GM19099 (cell line): Measurements from ENCODE around the gene LMTK3.

Source experiments
- POLR2A ChIP-seq: IDR thresholded peaks from 3 replicates; pipeline ENCODE4 v1.6.1; 2011; ENCODE audit warnings: low read depth; ENCODE audit not compliant: insufficient read length; ENCODE audit errors: extremely low read depth

Gene LMTK3

DNA sequence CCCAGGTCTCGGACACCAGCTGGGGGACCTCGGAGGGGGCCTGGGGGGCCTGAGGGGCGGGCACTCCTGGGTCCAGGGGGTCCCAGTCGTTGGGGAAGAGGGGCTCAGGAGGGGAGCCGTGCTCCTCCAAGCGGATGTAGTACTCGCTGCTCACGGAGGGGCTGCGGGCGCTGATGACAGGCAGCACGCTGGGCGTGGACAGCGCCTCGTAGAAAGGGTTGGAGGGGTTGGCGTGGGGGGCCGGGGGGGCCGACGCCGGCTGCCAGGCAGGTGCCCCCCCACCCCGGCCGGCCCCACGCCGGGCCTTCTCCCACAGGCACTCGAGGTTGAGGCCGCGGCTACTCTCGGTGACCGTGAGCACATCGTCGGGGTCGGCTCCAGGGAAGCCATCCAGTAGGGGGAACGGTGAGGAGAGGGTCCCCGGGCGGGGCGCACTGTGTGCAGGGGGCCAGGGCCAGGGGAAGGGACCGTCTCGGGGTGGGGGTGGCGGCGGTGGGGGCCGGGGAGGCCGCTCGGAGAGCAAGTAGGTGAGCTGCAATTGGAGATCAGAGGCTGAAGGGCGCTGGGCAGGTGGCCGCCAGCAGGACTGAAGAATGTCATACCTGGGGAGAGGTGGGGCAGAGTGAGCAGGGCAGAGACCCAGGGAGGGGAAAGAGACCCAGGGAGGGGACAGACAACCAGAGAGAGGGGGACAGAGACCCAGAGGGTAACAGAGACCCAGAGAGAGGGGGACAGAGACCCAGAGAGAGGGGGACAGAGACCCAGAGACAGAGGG lies 12.1 kb downstream of the LMTK3 start:
- no peak for TF ChIP-seq POLR2A

DNA sequence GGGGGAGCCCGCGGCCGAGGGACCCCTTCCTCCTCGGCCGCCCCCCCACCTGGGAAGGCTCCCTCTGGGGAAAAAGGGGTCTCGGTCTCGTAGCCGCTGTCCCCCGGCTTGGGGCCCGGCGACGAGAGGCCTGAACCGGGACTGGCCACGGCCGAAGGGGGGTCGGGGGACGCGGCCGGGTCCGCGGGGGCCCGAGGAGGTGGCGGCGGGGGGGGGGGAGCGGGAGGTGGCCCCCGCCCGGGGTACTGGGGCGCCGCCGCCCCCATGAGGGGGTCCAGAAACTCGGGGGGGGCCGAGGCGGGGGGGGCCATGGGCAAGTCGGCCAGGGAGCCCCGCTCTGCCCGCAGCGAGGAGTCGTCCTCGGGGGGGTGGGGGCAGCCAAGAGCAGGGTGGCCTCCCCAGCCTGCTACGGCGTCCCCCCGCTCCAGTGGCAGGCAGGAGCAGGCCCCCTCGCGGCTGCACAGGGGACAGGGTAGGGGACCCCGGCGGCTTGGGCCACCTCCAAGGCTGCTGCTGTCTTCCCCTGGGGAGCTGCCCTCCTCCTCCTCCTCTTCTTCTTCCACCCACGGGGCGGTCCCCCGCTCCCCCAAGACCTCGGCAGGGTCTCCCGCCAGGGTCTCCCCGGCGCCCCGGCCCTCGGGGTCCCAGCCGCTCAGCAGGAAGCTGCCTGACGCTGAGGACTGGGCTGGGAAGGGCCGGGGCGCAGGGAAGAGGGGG lies 12.9 kb downstream of the LMTK3 start:
- TF ChIP-seq POLR2A: no peak

DNA sequence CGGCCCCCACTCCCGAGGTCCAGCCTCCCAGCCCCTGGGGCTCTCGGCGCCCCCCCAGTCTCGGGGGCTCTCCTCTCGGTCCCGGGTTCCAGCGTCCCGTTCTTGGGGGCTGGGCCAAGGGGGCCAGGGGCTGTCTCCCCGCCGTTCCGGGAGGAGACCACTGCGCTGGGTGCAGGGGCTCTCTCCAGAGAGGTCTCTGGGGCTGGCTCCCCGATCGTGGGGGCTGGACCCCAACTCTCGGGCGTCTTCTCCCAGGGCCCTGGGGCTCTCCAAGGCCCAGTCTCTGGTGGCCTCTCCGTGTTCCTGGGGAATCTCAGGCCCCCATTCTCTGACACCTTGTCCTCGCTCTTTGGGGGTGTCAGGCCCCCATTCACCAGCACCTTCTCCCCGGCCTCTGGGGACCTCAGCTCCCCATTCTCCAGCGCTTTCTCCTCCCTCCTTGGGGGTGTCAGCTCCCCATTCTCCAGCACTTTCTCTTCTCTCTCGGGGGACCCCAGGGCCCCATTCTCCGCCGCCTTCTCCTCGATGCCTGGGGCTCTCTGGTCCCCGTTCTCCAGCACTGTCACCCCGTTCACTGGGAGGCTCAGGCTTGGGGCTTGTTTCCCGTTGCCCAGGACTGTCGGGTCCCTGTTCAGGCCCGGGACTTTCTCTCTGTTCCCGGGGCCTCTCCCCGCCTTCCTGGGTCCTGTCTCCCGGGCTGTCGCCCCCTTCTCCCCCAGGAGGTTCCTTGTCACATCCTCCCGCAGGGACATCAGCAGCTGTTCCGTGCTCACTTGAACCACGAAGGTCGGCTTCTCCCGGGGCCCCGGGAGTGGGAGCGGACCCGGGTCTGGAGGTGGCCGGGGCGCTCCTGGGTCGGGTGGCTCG lies 13.7 kb downstream of the LMTK3 start:
- TF ChIP-seq POLR2A: no peak

DNA sequence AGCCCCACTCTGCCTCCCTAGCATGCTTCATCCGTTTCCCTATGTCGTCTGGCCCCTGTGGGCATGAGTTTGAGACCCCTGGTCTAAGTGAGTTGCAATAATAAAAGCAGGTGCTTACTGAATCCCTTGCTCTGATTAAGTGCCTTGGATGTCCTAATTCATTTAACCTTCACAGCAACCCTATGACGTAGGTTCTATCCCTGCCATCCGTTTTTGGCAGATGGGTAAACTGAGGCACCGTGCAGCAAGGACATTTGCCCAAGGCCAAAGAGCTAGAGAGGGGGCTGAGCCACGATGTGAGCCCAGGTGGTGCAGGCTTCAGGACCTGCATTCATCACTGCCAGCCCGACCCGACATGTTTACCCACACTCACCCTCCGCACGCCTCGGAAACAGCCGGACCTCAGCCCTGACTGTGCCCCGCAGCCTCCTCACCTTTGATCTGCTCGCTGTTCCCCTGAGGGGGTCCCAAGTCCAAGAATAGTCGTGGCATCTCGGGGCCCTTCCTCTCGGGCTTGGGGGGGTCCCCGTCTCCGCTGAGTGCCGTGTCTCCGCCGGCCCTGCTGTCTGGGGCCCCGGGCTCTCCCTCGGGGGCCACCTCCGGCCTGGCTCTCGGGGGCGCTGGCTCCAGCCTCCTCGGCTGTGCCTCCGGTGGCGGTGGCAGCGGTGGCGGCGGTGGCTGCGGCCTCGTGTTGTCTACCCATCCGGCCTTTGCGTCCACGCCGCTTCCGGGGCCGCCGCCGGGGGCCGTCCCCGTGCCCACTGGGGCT lies 14.5 kb downstream of the LMTK3 start:
- TF ChIP-seq POLR2A: no peak

DNA sequence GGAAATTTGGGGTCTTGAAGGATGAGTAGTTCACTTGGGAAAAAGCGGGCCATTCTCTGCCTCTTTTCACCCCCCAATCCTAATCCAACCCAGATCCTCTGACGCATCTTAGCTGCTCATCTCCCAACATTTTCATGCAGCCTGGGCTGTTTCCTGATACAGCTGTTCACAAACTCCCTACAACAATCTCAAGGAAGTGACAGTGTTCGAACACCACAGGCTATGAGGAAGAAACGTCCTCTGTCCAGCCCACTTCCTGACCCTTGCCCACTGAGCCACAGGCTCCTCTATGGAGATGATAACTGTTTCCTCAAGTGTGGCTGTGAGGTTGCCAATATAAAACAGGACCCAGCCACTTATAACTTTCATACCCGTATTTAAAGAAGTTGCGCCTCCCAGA lies 16.2 kb downstream of the LMTK3 start:
- TF ChIP-seq POLR2A: no peak

DNA sequence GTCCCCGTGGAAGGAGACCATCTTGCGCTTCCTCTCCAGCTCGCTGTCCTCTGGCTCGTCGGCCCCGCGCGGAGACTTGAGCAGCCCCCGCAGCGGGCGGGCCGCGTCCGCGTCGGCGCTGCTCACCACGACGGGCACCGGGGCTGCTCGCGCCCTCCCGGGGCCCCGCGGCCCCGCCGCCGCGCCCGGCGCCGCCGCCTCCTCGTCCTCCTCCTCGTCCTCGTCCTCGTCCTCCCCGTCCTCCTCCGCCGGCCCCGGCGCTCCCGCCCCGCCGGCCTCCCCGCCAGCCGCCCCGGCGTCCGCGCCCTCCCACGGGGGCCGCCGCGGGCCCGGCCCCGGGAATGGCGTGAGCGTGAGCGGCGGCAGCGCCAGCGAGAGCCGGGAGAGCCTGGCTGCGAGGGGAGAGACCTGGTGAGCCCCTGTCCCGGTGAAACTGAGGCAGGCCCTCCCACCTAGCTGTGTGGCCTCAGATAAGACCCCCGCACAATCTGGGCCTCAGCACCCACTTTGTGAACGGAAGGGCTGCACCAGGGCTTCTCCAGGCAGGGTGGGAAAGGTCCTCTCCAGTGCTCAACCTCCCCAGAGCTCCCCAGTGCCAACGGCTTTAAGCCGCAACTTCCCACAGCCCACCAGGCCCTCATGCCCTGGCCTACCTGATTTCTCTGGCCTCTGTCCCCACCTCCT lies 17.8 kb downstream of the LMTK3 start:
- TF ChIP-seq POLR2A: no peak

DNA sequence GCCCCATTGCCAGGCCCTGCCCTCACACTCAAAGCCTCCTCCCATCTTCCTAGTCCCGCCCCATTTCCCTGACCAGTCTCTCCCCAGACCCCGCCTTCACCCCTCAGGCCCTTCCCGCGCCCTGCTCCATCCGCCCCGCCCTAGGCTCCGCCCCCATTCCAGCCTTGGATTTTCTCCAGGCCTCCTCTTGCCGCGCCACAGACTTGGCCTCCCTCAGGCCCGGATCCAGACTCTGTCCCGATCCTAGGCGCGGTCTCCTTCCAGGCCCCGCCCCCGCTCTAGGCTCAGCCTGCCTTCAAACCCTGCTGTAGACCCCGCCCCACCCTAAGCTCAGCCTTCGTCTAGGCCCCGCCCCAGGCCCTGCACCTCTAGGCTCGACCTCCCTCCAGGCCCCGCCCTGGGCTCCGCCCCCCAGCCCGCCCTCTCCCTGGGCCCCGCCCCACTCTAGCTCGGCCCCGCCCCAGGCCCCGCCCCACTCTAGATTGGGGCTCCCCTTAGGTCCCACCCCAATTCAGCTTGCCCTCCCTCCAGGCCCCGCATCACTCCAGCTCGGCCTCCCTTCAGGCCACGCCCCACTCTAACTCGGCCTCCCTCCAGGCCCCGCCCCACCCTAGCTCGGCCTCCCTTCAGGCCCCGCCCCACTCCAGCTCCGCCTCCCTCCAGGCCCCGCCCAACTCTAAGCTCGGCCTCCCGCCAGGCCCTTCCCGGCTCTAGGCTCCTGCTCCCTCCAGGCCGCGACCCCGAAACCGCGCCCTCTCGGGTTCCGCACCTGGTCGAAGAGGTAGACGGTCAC lies 18.5 kb downstream of the LMTK3 start:
- peak; percentile 62 for TF ChIP-seq POLR2A

DNA sequence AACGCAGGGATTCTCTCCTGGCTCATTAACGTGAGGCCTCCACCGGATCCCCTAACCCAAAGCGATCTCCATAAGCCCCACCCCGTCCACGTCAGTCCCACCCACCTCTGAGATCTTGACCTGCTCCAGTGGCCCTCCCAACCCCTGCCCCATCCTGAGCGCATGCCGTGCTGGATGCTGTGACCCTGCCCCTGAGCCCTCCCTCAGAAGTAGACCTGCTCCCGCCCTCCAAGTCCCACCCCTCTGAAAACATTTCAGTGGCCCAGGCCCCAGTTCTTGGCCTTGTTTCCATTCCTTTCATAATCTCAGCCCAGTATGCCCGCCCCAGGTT lies 19.9 kb downstream of the LMTK3 start:
- TF ChIP-seq POLR2A: no peak

DNA sequence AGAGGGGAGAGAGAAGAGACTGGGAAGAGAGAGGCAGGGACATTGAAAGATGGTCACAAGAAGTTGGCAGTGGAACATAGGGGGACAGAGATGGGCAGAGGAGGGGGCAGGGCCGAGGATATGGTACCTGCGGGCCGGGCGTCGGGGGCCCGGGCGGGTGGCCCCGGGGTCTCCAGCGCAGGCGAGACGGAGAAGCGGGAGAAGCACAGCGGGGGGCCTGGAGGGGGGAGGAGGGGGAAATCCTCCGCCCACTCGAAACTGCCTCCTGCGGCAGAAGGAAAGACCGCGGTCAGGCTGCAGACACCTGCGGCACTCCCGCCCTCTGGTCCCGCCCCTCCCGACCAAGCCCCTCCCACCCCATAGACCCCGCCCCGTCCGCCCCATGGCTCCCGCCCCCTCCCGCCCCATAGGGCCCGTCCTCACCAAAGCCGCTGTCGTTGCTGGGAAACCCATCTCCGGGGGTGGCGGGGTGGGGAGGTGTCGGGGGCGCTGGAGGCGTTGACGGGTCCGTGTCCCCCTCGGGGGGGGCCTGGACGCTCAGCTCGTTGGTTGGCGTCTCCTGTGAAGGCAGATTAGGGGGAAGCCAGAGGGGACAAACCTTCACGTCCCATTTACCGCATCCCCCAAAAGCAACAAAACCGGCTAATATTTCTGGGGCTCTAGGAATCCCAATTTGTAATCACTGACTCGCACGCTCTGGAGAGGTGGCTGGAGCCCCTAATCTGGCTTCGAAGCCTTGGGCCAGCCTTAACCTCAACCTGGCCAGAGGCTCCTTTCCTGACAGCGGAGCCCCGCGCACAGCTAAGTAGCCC lies 20.4 kb downstream of the LMTK3 start:
- no peak for TF ChIP-seq POLR2A

DNA sequence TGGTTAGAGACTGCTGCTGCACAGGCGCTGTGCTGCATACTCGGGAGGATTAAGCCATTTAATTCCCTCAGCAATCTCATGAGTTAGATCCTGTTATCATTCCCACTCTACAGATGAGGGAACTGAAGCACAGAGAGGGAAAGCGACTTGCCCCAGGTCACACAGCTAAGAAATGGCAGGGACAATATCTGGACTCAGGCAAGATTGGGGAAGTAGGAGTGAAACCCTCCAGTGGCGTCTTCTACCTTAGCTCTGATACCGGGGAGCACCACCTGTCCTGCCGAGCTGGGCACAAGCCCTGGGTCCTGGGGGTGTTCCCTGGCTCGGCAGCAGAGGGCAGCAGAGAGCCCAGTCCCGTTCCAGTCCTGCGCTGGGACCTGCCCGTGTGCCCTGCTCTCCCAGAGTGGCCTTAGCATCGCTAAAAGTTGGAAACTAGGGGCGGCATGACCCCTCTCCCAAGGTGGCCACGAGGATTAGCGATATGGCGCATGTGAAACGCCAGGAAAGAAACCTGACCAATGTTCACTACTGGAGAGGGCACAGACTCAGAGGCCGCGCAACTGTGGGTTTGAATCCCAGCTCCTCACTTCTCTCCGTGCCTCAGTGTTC lies 21.9 kb downstream of the LMTK3 start:
- TF ChIP-seq POLR2A: no peak

DNA sequence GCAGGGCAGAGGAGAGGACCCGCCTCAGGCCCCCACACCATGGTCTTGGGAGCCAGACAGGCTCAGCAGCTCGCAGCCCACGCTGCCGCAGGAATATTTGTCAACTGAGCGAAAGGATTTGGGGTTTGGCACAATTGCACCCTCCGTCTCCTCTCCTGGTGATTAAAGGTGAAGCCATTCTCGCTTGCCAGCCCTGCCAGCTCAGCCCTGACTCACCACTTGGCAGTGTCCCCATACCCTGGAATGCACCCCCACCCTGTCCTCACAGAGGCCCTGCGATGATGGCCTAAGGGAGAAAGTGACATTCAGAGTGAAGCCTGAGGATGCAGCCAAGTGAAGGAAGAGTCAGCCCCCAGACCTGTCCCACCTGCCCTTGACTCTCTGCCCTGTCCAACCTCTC lies 23.7 kb downstream of the LMTK3 start:
- TF ChIP-seq POLR2A: no peak

DNA sequence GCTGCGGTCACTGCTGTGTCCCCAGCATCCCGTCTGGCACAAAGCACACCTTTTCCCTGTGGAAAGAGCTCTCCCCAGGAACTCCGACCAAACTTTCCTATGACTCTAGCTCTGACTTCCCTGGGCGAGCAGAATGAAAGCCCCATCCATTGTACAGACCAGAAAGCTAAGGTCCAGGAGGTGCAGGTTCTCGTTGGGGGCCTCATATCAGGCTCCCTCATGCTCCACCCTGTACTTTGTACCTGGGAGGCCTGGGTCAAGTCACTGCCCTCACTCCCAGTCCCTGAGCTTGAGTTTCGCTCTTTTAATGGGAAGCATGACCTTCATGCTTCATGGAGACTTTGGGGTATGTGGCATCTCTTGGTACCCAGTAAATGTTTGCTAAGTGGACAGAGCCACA lies 24.1 kb downstream of the LMTK3 start:
- TF ChIP-seq POLR2A: no peak
